ENCODE results near the gene LST1. TPM values are rescaled to one million over a fixed set of nuclear protein-coding genes. Genes with fewer than 3 reads are reported as not detected.
"Not testable (repeated sequence)": the region's sequence is repeated elsewhere in the genome, so short reads cannot be mapped to it uniquely, and the experiment has no call there.

LST1 gene
- total RNA-seq = 0.87 and 0.99 TPM in 2 replicates

GRCh38 chr6:31586008-31586407, at the start of gene LST1:
Gene LST1, plus strand, starts transcription at chr6:31586277. Its CDS starts 1,023 bp downstream, at chr6:31587300.
- no peak for DNase-seq (ENCODE audit: extremely low read depth, low read depth, low spot score)

GRCh38 chr6:31538805-31539400, 47.2 kb upstream of the LST1 start:
- no peak for DNase-seq (ENCODE audit: extremely low read depth, low read depth, low spot score)

GRCh38 chr6:31540640-31541039, 45.4 kb upstream of the LST1 start:
- no peak for DNase-seq (ENCODE audit: extremely low read depth, low read depth, low spot score)

GRCh38 chr6:31541059-31541657, 44.9 kb upstream of the LST1 start:
- no peak for DNase-seq (ENCODE audit: extremely low read depth, low read depth, low spot score)

- peak; percentile 92 for DNase-seq (ENCODE audit: extremely low read depth, low read depth, low spot score)
Measured at GRCh38 chr6:31541658-31542521, 44.2 kb upstream of the LST1 start, which contains the start of gene DDX39B. Gene DDX39B, minus strand, starts transcription at chr6:31542003. Its CDS starts 1,471 bp downstream, at chr6:31540532.

- DNase-seq (ENCODE audit: extremely low read depth, low read depth, low spot score) = no peak
Measured at GRCh38 chr6:31543639-31544038, 42.4 kb upstream of the LST1 start.

GRCh38 chr6:31544676-31545075, 41.4 kb upstream of the LST1 start:
- DNase-seq (ENCODE audit: extremely low read depth, low read depth, low spot score) = no peak

- no peak for DNase-seq (ENCODE audit: extremely low read depth, low read depth, low spot score)
Measured at GRCh38 chr6:31545291-31545690, 40.8 kb upstream of the LST1 start.

GRCh38 chr6:31546339-31546957, 39.6 kb upstream of the LST1 start, which contains the start of gene ATP6V1G2:
Gene ATP6V1G2, minus strand, starts transcription at chr6:31546608. Its CDS starts 49 bp downstream, at chr6:31546559.
- DNase-seq (ENCODE audit: extremely low read depth, low read depth, low spot score) = peak; percentile 63

GRCh38 chr6:31546958-31547726, 38.9 kb upstream of the LST1 start, which contains the start of gene NFKBIL1:
Gene NFKBIL1, plus strand, starts transcription at chr6:31547608. Its CDS starts 87 bp downstream, at chr6:31547695.
- DNase-seq (ENCODE audit: extremely low read depth, low read depth, low spot score) = peak; percentile 89

- DNase-seq (ENCODE audit: extremely low read depth, low read depth, low spot score) = no peak
Measured at GRCh38 chr6:31547727-31548543, 38.1 kb upstream of the LST1 start.

GRCh38 chr6:31548544-31548873, 37.6 kb upstream of the LST1 start:
- no peak for DNase-seq (ENCODE audit: extremely low read depth, low read depth, low spot score)

- DNase-seq (ENCODE audit: extremely low read depth, low read depth, low spot score) = not testable (repeated sequence)
Measured at GRCh38 chr6:31551371-31551770, 34.7 kb upstream of the LST1 start.

GRCh38 chr6:31556307-31556706, 29.8 kb upstream of the LST1 start:
- no peak for DNase-seq (ENCODE audit: extremely low read depth, low read depth, low spot score)

GRCh38 chr6:31557443-31558317, 28.4 kb upstream of the LST1 start:
- no peak for DNase-seq (ENCODE audit: extremely low read depth, low read depth, low spot score)

GRCh38 chr6:31558318-31558625, 27.8 kb upstream of the LST1 start:
- DNase-seq (ENCODE audit: extremely low read depth, low read depth, low spot score) = no peak

GRCh38 chr6:31558631-31559500, 27.2 kb upstream of the LST1 start:
- no peak for DNase-seq (ENCODE audit: extremely low read depth, low read depth, low spot score)

GRCh38 chr6:31559606-31559957, 26.5 kb upstream of the LST1 start:
- DNase-seq (ENCODE audit: extremely low read depth, low read depth, low spot score) = no peak
